ENCODE data around the gene MLLT6.

MLLT6 gene

GRCh38 chr17:38704606-38705522 is at the start of gene MLLT6:
Gene MLLT6, plus strand, starts transcription at chr17:38705273. Its CDS starts 360 bp downstream, at chr17:38705633.
- peak; percentile 55 for DNase-seq

DNA sequence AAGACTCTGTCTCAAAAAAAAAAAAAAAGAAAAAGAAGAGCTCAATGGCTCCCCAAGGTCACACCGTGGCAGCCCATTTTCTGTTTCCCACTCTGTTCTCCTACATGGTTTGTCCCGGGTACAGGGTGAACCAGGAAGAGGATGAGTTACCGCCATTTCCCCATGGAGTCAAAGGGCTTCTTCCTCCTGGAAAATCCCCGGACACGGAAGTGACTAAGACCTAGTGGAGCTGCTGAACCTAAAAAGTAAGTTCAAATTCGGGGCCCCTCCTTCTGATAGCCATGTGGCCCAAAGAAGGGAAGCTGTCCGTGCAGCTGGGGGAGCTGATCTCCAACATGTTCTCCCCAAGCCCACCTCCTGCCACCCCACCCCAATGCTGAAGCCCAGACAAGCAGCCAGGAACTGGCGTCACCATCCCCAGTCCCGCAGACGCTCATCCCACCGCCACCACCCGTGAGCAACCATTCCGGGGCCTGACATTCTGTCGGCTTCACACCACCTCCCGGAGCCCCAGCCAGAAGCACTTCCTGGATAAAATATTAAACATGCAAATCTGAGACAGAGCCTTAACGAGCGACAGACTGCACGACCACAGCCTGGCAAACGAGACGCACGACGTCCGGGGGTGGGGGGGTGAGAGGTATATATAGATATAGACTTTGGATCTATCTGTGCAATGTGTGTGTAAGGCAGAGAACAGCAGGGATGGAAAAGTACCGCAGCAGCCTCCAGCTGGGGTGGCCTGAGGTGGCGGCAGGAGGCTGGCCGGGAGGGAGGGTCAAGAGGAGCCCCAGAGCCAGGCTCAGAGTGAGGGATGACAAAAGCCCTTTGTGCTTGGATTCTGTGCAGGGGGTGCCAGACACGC is 47.9 kb upstream of the MLLT6 start:
- DNase-seq = peak; percentile 65 to 74

DNA sequence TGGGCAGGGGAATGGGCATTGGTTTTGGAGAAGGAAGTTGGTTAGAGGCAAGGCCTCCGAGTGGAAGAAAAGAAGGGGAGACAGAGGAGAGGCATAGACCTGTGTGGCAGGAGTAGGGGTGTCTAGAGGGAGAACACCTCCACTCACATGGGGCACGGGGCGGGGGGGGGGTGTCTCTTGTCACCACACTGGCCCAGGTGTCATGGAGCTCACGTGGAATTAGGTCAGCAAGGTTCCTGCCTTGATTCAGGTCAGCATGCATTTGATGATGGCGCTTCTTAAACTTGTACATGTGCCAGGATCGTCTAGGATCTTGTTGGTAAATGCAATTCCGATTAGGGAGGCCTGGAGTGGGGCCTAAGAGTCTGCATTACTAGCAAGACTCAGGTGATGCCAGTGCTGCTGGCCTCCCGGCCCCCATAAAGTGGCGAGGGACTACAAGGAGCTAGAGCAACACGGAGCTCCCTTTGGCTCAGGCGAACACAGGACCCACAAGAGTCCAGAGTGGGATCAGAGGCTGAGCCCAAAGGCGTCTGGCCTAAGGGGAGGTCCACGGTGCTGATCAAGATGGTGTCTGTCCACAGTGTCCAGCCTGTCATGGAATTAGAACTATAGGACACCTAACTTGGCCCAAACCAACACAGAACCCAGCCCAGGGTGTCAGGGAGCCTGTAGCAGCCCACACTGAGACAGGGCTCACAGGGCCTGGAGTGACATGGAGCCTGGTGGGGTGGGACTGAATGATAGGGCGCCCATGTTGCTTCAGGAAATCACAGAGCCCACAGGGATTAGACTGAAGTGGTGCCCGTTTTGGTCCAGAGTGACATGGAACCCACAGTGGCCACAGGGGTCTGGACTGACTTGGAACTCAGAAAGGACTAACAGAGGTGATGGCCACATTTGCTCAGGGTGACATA is 47.0 kb upstream of the MLLT6 start:
- DNase-seq = no peak

- DNase-seq = peak; percentile 66 to 83
Observed at GRCh38 chr17:38658741-38659345, 46.2 kb upstream of the MLLT6 start.

DNA sequence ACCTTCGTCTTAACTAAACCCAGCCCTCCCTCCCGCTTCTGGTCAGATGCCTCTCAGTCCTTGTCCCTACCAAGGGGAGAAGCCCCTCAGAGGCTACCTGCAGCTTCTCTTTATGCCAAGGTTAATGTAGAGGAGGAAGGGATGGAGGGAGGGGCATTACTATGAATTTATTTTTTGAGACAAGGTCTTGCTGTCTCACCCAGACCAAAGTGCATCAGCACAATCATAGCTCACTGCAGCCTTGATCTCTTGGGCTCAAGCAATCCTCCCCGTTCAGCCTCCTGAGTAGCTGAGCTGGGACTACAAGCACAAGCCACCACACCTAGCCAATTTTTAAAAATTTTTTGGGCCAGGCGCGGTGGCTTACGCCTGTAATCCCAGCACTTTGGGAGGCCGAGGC is 45.7 kb upstream of the MLLT6 start:
- no peak for DNase-seq

- DNase-seq = peak; percentile 30 to 33
Observed at GRCh38 chr17:38660097-38661025, 44.7 kb upstream of the MLLT6 start.

DNA sequence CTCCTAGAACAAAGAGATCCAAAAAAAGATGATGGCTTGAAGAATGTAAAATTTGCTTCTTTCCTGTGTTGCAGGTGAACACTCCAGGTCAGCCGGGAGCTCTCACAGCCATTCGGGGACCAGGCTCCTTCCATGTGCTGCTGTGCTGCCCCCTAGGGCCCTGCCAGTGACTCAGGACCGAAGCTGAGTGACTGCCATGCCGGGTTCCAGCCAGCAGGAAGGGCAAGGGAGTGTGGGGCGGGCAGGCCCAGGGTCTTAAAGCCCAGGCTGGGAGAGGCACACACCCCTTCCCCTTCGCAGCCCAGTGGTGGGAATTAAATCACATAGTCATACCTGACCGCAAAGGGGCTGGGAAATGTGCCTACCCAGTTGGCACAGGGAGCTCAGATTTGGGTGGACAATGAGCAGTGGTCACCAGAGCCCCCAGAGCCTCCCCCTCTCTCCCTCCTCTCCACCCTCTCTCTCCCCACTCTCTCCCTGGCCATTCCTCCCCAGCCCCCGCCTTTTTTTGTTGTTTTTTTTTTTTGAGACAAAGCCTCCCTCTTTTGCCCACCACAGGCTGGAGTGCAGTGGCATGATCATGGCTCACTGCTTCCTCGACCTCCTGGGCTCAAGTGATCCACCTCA is 41.8 kb upstream of the MLLT6 start:
- peak; percentile 69 to 72 for DNase-seq

GRCh38 chr17:38663964-38664644 is 41.0 kb upstream of the MLLT6 start:
- DNase-seq = no peak

DNA sequence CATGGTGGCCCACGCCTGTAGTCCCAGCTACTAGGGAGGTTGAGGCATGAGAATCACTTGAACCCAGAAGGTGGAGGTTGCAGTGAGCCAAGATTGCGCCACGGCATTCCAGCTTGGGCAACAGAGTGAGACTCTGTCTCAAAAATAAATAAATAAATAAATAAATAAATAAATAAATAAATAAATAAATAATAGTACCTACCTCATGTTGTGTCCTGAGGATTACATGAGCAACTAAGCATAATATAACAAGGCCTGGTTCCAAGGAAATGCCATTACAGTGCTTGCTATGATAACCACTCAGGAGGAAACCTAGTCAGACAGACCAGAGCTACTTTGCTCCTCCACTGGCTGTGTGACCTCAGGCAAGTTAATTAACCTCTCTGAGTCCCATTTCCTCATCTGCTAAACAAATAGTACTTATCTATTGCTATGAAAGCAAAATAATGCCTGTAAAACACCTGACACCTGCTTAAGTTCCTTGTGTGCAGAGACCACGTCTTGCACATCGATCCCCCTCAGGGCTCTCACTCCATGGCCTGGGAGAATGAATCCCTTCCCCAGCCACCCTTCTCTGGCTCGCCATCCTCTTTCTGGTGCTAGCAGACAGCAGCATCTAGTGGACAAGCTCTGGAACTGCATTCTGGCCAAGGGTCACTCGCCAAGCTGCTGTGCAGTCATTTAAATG is 37.8 kb upstream of the MLLT6 start:
- DNase-seq = peak; percentile 79 to 81

GRCh38 chr17:38667787-38668122 is 37.3 kb upstream of the MLLT6 start:
- DNase-seq = no peak

- no peak for DNase-seq
Observed at GRCh38 chr17:38669520-38669919, 35.6 kb upstream of the MLLT6 start.

- DNase-seq = no peak
Observed at GRCh38 chr17:38671939-38672720, 32.9 kb upstream of the MLLT6 start.

DNA sequence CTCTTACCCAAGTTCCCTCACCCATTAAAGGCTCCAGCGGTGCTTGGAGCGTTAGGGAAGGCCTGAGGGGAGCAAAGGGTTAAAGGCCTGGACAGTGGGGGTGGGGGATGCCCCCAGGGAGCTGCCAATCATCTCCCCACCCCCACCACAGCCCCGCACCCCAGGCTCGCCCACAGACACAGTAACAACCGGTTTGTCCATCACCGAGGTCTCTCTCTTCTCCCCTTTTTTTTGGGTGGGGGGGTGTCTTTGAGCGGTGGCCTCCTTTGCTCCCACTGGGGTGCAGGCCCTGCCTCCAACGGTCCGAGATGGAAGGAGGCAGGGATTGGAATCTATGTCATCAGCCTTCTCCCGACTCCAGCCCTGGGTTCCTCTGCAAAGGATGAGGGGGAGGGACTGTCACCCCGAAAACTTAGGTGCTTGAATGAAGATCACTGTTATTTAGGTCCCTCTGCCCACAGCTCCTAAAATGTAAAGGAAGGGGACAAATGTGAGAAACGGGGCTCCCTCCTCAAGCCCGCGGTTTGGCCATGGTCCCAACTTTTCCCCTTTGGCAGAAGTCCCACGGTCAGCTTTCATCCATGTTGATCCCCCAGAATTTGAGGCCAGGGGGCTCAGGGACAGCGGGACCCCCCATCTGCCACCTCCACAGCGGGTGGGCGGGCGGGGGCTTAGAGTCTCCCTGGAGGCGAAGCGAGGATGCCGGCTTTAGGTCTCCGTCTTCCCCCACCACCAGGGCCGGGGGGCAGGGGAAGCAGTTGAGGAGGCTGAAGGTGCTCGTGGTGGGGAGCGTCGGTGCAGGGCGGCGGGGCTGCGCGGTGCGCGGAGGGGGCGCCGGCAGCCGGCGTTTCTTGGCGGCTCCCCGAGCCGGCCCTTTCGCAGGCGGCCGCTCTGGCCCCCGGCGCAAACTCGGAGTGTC is 32.0 kb upstream of the MLLT6 start:
- DNase-seq = no peak

- DNase-seq = no peak
Observed at GRCh38 chr17:38673707-38674013, 31.4 kb upstream of the MLLT6 start.

GRCh38 chr17:38674014-38674748 is 30.9 kb upstream of the MLLT6 start:
- DNase-seq = no peak

GRCh38 chr17:38674749-38675615 is 30.1 kb upstream of the MLLT6 start, which contains the start of gene EPOP:
Gene EPOP, minus strand, starts transcription at chr17:38674957. Its CDS starts 462 bp downstream, at chr17:38674495.
- peak; percentile 71 to 83 for DNase-seq

Data from Kasumi-1 (cell line).